ENCODE results near the gene SNTG2. TPM values are rescaled to one million over a fixed set of nuclear protein-coding genes. Genes with fewer than 3 reads are reported as not detected.

Gene SNTG2
- total RNA-seq, 1 donor from 2014 or later: 2.2 TPM

GRCh38 chr2:1402064-1402463, 451.4 kb downstream of the SNTG2 start:
- no peak overlapping the region for H3K4me3 Mint-ChIP-seq
- H3K4me1 Mint-ChIP-seq: peaks cover 33% of the 10 kb centered on the region
- ATAC-seq (ENCODE audit: low read depth) (no peak), DNase-seq (no peak)
- H3K27ac Mint-ChIP-seq: no peak overlapping the region
- H3K36me3 Mint-ChIP-seq (ENCODE audit: low read depth): no peaks in the 10 kb centered on the region
- peaks cover 2% of the 10 kb centered on the region for H3K9me3 Mint-ChIP-seq
- H3K27me3 Mint-ChIP-seq: no peaks in the 10 kb centered on the region
- ChIA-PET POLR2A (no interaction called here), CTCF (no interaction called here)
- no peak for TF ChIP-seq CTCF (IDR thresholded peaks at IDR 0.05)
- intact Hi-C loops (cut with micrococcal nuclease): no loop called here

- TF ChIP-seq CTCF (IDR thresholded peaks at IDR 0.05): no peak
- CTCF ChIA-PET: no interaction called here
- Mint-ChIP-seq H3K36me3 (ENCODE audit: low read depth) (no peaks in the 10 kb centered on the region), H3K4me3 (no peak overlapping the region), H3K9me3 (peaks cover 2% of the 10 kb centered on the region), H3K4me1 (peaks cover 30% of the 10 kb centered on the region), H3K27me3 (no peaks in the 10 kb centered on the region), H3K27ac (no peak overlapping the region)
- DNase-seq (no peak), ATAC-seq (ENCODE audit: low read depth) (no peak)
- intact Hi-C loops (cut with micrococcal nuclease): no loop called here
- POLR2A ChIA-PET: no interaction called here
Observed at GRCh38 chr2:1403565-1403964, 452.9 kb downstream of the SNTG2 start.

- POLR2A ChIA-PET: no interaction called here
- ATAC-seq (ENCODE audit: low read depth) (no peak), DNase-seq (no peak)
- CTCF ChIA-PET: no interaction called here
- no peak for TF ChIP-seq CTCF (IDR thresholded peaks at IDR 0.05)
- no peaks in the 10 kb centered on the region for H3K27me3 Mint-ChIP-seq
- peaks cover 2% of the 10 kb centered on the region for H3K9me3 Mint-ChIP-seq
- H3K4me1 Mint-ChIP-seq: peaks cover 16% of the 10 kb centered on the region
- no peak overlapping the region for H3K4me3 Mint-ChIP-seq
- no peak overlapping the region for H3K27ac Mint-ChIP-seq
- intact Hi-C loops (cut with micrococcal nuclease): no loop called here
- no peaks in the 10 kb centered on the region for H3K36me3 Mint-ChIP-seq (ENCODE audit: low read depth)
Observed at GRCh38 chr2:1405124-1405523, 454.5 kb downstream of the SNTG2 start.

GRCh38 chr2:1405967-1406366, 455.3 kb downstream of the SNTG2 start:
- intact Hi-C loops (cut with micrococcal nuclease): no loop called here
- H3K27me3 Mint-ChIP-seq: no peaks in the 10 kb centered on the region
- ATAC-seq (ENCODE audit: low read depth) (no peak), DNase-seq (no peak)
- ChIA-PET POLR2A (no interaction called here), CTCF (no interaction called here)
- H3K27ac Mint-ChIP-seq: no peak overlapping the region
- peaks cover 11% of the 10 kb centered on the region for H3K4me1 Mint-ChIP-seq
- no peaks in the 10 kb centered on the region for H3K36me3 Mint-ChIP-seq (ENCODE audit: low read depth)
- peaks cover 2% of the 10 kb centered on the region for H3K9me3 Mint-ChIP-seq
- no peak for TF ChIP-seq CTCF (IDR thresholded peaks at IDR 0.05)
- no peak overlapping the region for H3K4me3 Mint-ChIP-seq

- H3K9me3 Mint-ChIP-seq: peaks cover 2% of the 10 kb centered on the region
- ChIA-PET POLR2A (no interaction called here), CTCF (no interaction called here)
- ATAC-seq (ENCODE audit: low read depth): no peak
- peaks cover 6% of the 10 kb centered on the region for H3K4me1 Mint-ChIP-seq
- H3K4me3 Mint-ChIP-seq: no peak overlapping the region
- intact Hi-C loops (cut with micrococcal nuclease): no loop called here
- no peak overlapping the region for H3K27ac Mint-ChIP-seq
- H3K27me3 Mint-ChIP-seq: no peaks in the 10 kb centered on the region
- DNase-seq: no peak
- H3K36me3 Mint-ChIP-seq (ENCODE audit: low read depth): no peaks in the 10 kb centered on the region
- no peak for TF ChIP-seq CTCF (IDR thresholded peaks at IDR 0.05)
Observed at GRCh38 chr2:1406434-1406833, 455.8 kb downstream of the SNTG2 start.
